IMR-90 (cell line): ENCODE measurements around the gene RAD23B. TPM values are rescaled to one million over a fixed set of nuclear protein-coding genes. Genes with fewer than 3 reads are reported as not detected.

Source experiments
- ATAC-seq: fragments of 200-7000 bp; cut with Tn5 transposase; 2 replicates; pipeline ENCODE4 v1.9.1; 2020; ENCODE audit warnings: low read depth, mild to moderate bottlenecking, moderate library complexity
- BruUV-seq: library from RNA; stranded (reverse); fragments of 400-500 nt; replicated peaks from 2 replicates; lab custom pipeline; 2021; lab: Mats Ljungman, UMichigan
- CTCF ChIA-PET: fragments of 300-600 bp; formaldehyde crosslinking; extraction: SDS; loops from one replicate; lab custom pipeline; 2021; ENCODE audit warnings: antibody characterized with exemption; lab: Yijun Ruan, JAX
- POLR2A ChIA-PET: fragments of 300-600 bp; sonication (Branson Sonifier 250); formaldehyde crosslinking; loops from one replicate; lab custom pipeline; 2022; ENCODE audit warnings: antibody characterized with exemption; ENCODE audit not compliant: unreplicated experiment; lab: Charles Lee
- DNase-seq: peaks from one replicate; pipeline ENCODE4 v3.0.0; 2013
- H2AFZ ChIP-seq: replicated peaks from 2 replicates; pipeline ENCODE3; 2013; ENCODE audit warnings: low read length, mild to moderate bottlenecking; ENCODE audit not compliant: poor library complexity
- H2AK5ac ChIP-seq: 2 replicates; pipeline ENCODE4 v1.6.1; 2013; ENCODE audit warnings: low read depth, low read length, inconsistent platforms
- H2AK9ac ChIP-seq: replicated peaks from 2 replicates; pipeline ENCODE3; 2013; ENCODE audit warnings: mild to moderate bottlenecking, low read depth, low read length, moderate library complexity; ENCODE audit not compliant: poor library complexity
- H2BK120ac ChIP-seq: 2 replicates; pipeline ENCODE4 v1.6.1; 2013; ENCODE audit warnings: low read depth, low read length, inconsistent platforms
- H2BK15ac ChIP-seq: 3 replicates; pipeline ENCODE4 v1.6.1; 2013; ENCODE audit warnings: low read depth, low read length, inconsistent platforms
- H2BK20ac ChIP-seq: 2 replicates; pipeline ENCODE4 v1.6.1; 2013; ENCODE audit warnings: low read depth, mild to moderate bottlenecking, inconsistent platforms, low read length, moderate library complexity
- H2BK5ac ChIP-seq: 2 replicates; pipeline ENCODE4 v1.6.1; 2013; ENCODE audit warnings: mild to moderate bottlenecking, low read depth, low read length, inconsistent platforms; ENCODE audit not compliant: poor library complexity, severe bottlenecking
- H3K14ac ChIP-seq: replicated peaks from 2 replicates; pipeline ENCODE4 v1.6.1; 2013; ENCODE audit warnings: low read depth, low read length, inconsistent platforms
- H3K18ac ChIP-seq: 2 replicates; pipeline ENCODE4 v1.6.1; 2013; ENCODE audit warnings: low read depth, low read length, control low read depth
- H3K23ac ChIP-seq: 2 replicates; pipeline ENCODE4 v1.6.1; 2013; ENCODE audit warnings: low read depth, low read length, inconsistent platforms
- H3K27ac ChIP-seq: 2 replicates; pipeline ENCODE4 v1.5.1; 2013; ENCODE audit warnings: mild to moderate bottlenecking, control low read depth, low read length; ENCODE audit not compliant: insufficient read depth
- H3K27me3 ChIP-seq: 2 replicates; pipeline ENCODE4 v1.6.1; 2013; ENCODE audit warnings: low read length; ENCODE audit not compliant: control insufficient read depth, insufficient read depth
- H3K36me3 ChIP-seq: 2 replicates; pipeline ENCODE4 v1.6.1; 2013; ENCODE audit warnings: low read length, mixed read lengths; ENCODE audit not compliant: control insufficient read depth, insufficient read depth
- H3K4ac ChIP-seq: 2 replicates; pipeline ENCODE4 v1.6.1; 2013; ENCODE audit warnings: low read depth, low read length, inconsistent platforms
- H3K4me1 ChIP-seq: 2 replicates; pipeline ENCODE4 v1.6.1; 2013; ENCODE audit warnings: low read length, mixed read lengths; ENCODE audit not compliant: control insufficient read depth, insufficient read depth
- H3K4me2 ChIP-seq: 2 replicates; pipeline ENCODE4 v1.6.1; 2013; ENCODE audit warnings: low read depth, mild to moderate bottlenecking, control low read depth, low read length, moderate library complexity
- H3K4me3 ChIP-seq: 2 replicates; pipeline ENCODE4 v1.5.1; 2013; ENCODE audit warnings: low read depth, mild to moderate bottlenecking, control low read depth, low read length, moderate library complexity; ENCODE audit not compliant: insufficient read depth
- H3K56ac ChIP-seq: 2 replicates; pipeline ENCODE4 v1.6.1; 2013; ENCODE audit warnings: low read length, inconsistent platforms; ENCODE audit not compliant: insufficient read depth; ENCODE audit errors: extremely low read depth
- H3K79me1 ChIP-seq, 2 experiments: 2 replicates each; pipeline ENCODE4 v1.6.1; 2013; ENCODE audit warnings: low read length in 2 of 2, inconsistent platforms in 1 of 2, low read depth in 1 of 2
- H3K9ac ChIP-seq: 2 replicates; pipeline ENCODE4 v1.6.1; 2013; ENCODE audit warnings: low read depth, low read length, control low read depth
- H3K9me1 ChIP-seq: 2 replicates; pipeline ENCODE4 v1.6.1; 2013; ENCODE audit warnings: low read length, inconsistent platforms; ENCODE audit not compliant: insufficient read depth
- H3K9me3 ChIP-seq: 2 replicates; pipeline ENCODE4 v1.6.1; 2013; ENCODE audit warnings: low read length; ENCODE audit not compliant: control insufficient read depth, insufficient read depth
- H4K20me1 ChIP-seq: 2 replicates; pipeline ENCODE4 v1.6.1; 2013; ENCODE audit warnings: low read length, inconsistent platforms; ENCODE audit not compliant: insufficient read depth
- H4K5ac ChIP-seq: 2 replicates; pipeline ENCODE4 v1.6.1; 2013; ENCODE audit warnings: mild to moderate bottlenecking, low read depth, low read length, control low read depth
- H4K8ac ChIP-seq, 2 experiments: 2 replicates each; pipeline ENCODE4 v1.6.1; 2013; ENCODE audit warnings: low read depth in 2 of 2, low read length in 2 of 2, control low read depth in 1 of 2, inconsistent platforms in 1 of 2
- H4K91ac ChIP-seq: 2 replicates; pipeline ENCODE4 v1.6.1; 2013; ENCODE audit warnings: low read depth, low read length, inconsistent platforms; ENCODE audit not compliant: insufficient read depth
- CHD1 ChIP-seq: IDR thresholded peaks from 2 replicates; pipeline ENCODE4 v1.6.1; 2012; ENCODE audit warnings: low read depth, low read length, improper control_type of control experiment
- FOS ChIP-seq: fragments of 150-350 bp; IDR thresholded peaks from 2 replicates; pipeline ENCODE4 v1.6.1; 2016; ENCODE audit warnings: low read depth, low read length
- MAFK ChIP-seq: IDR thresholded peaks from 2 replicates; pipeline ENCODE4 v1.6.1; 2012; ENCODE audit warnings: low read depth, low read length, improper control_type of control experiment
- MAZ ChIP-seq: IDR thresholded peaks from 2 replicates; pipeline ENCODE4 v1.6.1; 2012; ENCODE audit warnings: low read depth, mild to moderate bottlenecking, low read length, improper control_type of control experiment, moderate library complexity, borderline replicate concordance
- MXI1 ChIP-seq: IDR thresholded peaks from 2 replicates; pipeline ENCODE4 v1.6.1; 2012; ENCODE audit warnings: low read depth, mild to moderate bottlenecking, low read length, moderate library complexity, borderline replicate concordance
- NFE2L2 ChIP-seq: fragments of 150-350 bp; IDR thresholded peaks from 2 replicates; pipeline ENCODE4 v1.6.1; 2016; ENCODE audit warnings: low read depth, mild to moderate bottlenecking, low read length
- POLR2A ChIP-seq: IDR thresholded peaks from 2 replicates; pipeline ENCODE4 v1.6.1; 2012; ENCODE audit warnings: mild to moderate bottlenecking, low read depth, low read length
- RAD21 ChIP-seq: IDR thresholded peaks from 2 replicates; pipeline ENCODE4 v1.6.1; 2012; ENCODE audit warnings: low read length, improper control_type of control experiment
- RFX5 ChIP-seq: IDR thresholded peaks from 2 replicates; pipeline ENCODE4 v1.8.0; 2012; ENCODE audit warnings: low read depth, mild to moderate bottlenecking, low read length, moderate library complexity
- dilution Hi-C: fragments of 300-500 bp; cut with HindIII; formaldehyde crosslinking; loops from one replicate; pipeline ENCODE4 v1.14.3; 2018; ENCODE audit warnings: low sequenced_read_pairs; ENCODE audit not compliant: unreplicated experiment
- in situ Hi-C: fragments of 300-500 bp; cut with MboI; formaldehyde crosslinking; loops from 3 replicates; pipeline ENCODE4 v1.14.3; 2019; ENCODE audit warnings: low sequenced_read_pairs, inconsistent platforms, mixed read lengths
- intact Hi-C: fragments of 100-400 bp; cut with micrococcal nuclease; formaldehyde crosslinking; loops from 2 replicates; pipeline ENCODE4 v1.10.0; 2022
- polyA plus RNA-seq, 3 experiments: library from polyadenylated mRNA; depleted of rRNA; stranded (reverse); fragments of >200 nt; gene quantifications; 2 replicates each; pipeline ENCODE4 v1.2.3, GENCODE V29; 2012; ENCODE audit warnings: low replicate concordance in 1 of 3
- total RNA-seq: library from RNA; depleted of rRNA; stranded (reverse); fragments of >200 nt; gene quantifications from 2 replicates; pipeline ENCODE4 v1.2.3, GENCODE V29; 2012
- TF ChIP-seq, protein P1 (sequence below): fragments of 150-350 bp; IDR thresholded peaks from 2 replicates; pipeline ENCODE4 v1.6.1; 2016; ENCODE audit warnings: low read depth, mild to moderate bottlenecking, low read length, moderate library complexity, borderline replicate concordance

The RAD23B gene
- total and polyA plus RNA-seq, 2 of the 4 experiments (the other 2 are of a cell fraction): 126 to 148 TPM

DNA sequence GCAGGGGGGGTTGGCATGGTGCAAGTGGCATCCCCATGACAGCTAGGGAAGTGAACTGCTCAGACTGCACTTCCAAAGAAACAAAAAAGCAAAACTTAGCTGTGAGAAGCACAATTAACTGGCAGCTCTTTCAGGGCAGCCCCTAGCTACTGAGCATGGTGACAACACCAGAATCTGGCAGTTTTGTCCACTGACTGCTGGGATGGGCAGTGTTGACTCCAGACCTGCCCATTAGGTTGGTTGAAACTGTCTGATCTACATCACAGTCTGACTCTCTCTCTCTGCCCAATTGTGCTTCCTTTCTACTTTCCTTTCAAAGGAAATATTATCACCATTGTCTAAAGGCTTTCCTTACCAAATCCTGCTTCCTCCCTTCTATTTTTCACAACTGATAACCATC lies 12.5 kb upstream of the RAD23B start:
- ChIA-PET POLR2A (interaction anchor here (0.6 to 0.7 kb wide), 2 partner anchors 13 to 34 kb away, joined by 3 to 4 read pairs; partner anchors contain the start of gene RAD23B), CTCF (interaction anchor here (0.6 to 0.7 kb wide), 2 partner anchors 37 to 99 kb away, joined by 3 to 5 read pairs; no protein-coding TSS in a partner anchor)
- Histone ChIP-seq H3K79me1 (peaks cover under 1 to 9% of the 10 kb centered on the region in 2 experiments; a peak in 2 of 4 replicates), H2AK9ac (peak overlapping the region; percentile 66), H4K91ac (peak overlapping the region; percentile 43), H2AK5ac (peak overlapping the region; percentile 37; the same call in 1 of the 2 replicates), H3K4me2 (no peak overlapping the region), H2BK120ac (peak overlapping the region; percentile 60), H4K8ac (peak overlapping the region; percentile 46 to 72; a peak in 3 of 4 replicates), H3K18ac (peak overlapping the region; percentile 84), H2BK20ac (peak overlapping the region; percentile 66), H3K27me3 (no peaks in the 10 kb centered on the region), H3K4ac (peak overlapping the region; percentile 87), H3K23ac (peak overlapping the region; percentile 85; the same call in 1 of the 2 replicates), H3K27ac (peak overlapping the region; percentile 15; the same call in 1 of the 2 replicates), H2BK5ac (peak overlapping the region; percentile 25), H3K4me1 (peaks cover 20% of the 10 kb centered on the region), H3K36me3 (no peaks in the 10 kb centered on the region), H2AFZ (peak overlapping the region; percentile 58), H2BK15ac (peak overlapping the region; percentile 60; the same call in 2 of the 3 replicates), H3K9me1 (peaks cover 9% of the 10 kb centered on the region), H3K56ac (no peak overlapping the region), H3K9ac (peak overlapping the region; percentile 39; the same call in 1 of the 2 replicates), H4K5ac (peak overlapping the region; percentile 66), H3K9me3 (no peaks in the 10 kb centered on the region), H3K14ac (0 out of 2 replicates have a peak overlapping the region, but pooled peaks have one; percentile 15), H3K4me3 (no peak overlapping the region), H4K20me1 (no peaks in the 10 kb centered on the region)
- no peak for DNase-seq
- in situ Hi-C loops (no loop called here), dilution Hi-C loops (no loop called here), intact Hi-C loops (no loop called here)
- BruUV-seq: no TSS peak
- no peak for TF ChIP-seq RFX5
- TF ChIP-seq NFE2L2: no peak
- TF ChIP-seq, protein P1, sequence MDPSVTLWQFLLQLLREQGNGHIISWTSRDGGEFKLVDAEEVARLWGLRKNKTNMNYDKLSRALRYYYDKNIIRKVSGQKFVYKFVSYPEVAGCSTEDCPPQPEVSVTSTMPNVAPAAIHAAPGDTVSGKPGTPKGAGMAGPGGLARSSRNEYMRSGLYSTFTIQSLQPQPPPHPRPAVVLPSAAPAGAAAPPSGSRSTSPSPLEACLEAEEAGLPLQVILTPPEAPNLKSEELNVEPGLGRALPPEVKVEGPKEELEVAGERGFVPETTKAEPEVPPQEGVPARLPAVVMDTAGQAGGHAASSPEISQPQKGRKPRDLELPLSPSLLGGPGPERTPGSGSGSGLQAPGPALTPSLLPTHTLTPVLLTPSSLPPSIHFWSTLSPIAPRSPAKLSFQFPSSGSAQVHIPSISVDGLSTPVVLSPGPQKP: no peak
- no peak for TF ChIP-seq MAZ
- no peak for TF ChIP-seq POLR2A
- TF ChIP-seq MAFK: no peak
- no peak for TF ChIP-seq MXI1
- TF ChIP-seq FOS: no peak
- TF ChIP-seq CHD1: no peak
- TF ChIP-seq RAD21: no peak
- ATAC-seq: no peak
